NOMO-1 treated with dmso at 0.1 percent for 144 hours (cell line): ENCODE data around the gene IER5.
"Not testable (repeated sequence)": the region's sequence is repeated elsewhere in the genome, so short reads cannot be mapped to it uniquely, and the experiment has no call there.

Experiments
- DNase-seq: peaks from one replicate; lab custom pipeline; 2025; ENCODE audit not compliant: unreplicated experiment; lab: John Stamatoyannopoulos, UW

Gene IER5

DNA sequence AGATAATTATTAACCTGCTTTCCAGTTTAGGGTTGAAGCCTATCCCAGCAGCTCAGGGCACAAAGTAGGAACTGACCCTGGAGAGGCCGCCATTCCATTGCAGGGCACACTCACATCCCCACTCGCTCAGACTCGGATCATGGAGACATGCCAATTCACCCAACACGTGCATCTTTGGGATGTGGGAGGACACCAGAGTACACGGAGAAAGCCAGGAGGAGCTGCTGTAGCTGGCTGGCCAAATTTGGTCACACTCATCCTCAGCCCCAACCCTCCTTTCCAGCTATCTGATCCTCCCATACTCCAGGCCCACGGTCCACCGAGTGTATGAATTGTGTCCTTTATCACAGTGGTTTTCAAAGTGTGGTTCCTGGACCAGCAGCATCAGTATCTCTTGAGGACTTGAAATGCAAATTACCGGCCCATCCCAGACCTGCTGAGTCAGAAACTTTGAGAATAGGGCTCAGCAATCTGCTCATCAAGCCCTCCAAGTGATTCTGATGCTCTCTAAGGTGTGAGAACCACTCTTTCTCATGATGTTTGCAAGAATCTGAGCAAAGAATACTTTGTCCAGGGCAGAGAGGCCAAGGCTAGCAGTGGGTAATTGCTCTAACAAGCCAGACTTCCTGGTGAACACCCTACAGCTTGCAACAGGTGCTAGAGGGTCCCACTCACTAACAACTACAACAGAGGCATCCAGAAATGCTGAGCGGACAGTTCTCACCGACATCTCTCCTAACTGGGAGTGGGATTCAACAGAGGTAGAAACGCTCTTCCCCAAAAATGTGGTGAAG lies 26.3 kb downstream of the IER5 start:
- DNase-seq, result no peak

DNA sequence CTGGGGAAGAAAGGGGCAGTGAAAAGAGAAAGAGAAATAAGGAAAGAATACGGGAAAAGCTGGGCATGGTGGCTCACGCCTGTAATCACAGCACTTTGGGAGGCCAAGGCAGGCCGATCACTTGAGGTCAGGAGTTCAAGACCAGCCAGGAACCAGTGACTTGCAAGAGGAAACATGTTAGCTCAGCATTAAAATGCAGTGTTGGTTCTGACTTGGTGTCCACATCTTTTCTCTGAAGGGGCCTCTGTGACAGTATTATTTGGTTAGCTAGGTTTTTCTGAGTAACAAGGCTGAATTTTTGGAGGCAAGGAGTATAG lies 26.8 kb downstream of the IER5 start:
- no peak for DNase-seq

DNA sequence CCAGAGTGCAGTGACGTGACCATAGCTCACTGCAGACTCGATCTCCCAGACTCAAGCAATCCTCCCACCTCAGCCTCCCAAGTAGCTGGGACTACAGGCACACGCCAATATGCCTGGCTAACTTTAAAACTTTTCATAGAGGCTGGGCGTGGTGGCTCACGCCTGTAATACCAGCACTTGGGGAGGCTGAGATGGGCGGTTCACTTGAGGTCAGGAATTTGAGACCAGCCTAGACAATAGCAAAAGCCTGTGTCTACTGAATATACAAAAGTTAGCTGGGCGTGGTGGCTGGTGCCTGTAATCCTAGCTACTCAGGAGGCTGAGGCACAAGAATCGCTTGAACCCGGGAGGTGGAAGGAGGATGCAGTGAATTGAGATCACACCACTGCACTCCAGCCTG lies 27.5 kb downstream of the IER5 start:
- DNase-seq, result not testable (repeated sequence)

DNA sequence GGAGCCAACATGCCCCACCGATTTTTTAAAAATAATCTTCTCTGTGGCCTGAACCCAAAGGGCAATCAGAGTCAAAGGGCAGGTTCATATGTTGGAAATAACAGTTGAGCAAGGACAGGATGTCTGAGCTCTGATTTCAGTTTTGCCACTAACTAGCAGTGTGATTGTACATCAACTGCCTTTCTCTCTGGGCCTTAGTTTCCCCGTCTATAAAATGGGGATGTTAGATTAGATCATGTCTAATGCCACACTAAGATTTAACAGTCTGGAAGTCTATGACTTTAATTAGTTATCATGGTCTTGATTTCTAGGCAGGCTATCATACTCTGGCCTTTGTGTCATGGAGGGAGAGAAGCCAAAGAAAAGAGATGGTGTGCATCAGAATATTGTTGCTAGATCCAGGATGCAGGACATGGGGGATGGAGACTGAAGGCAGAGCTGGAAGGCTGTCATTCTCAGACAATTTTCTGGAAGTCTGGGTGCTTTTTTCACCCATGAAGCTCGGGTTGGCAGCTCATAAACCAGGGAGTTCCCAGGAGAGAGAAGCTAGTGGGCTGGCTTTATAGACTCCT lies 28.4 kb downstream of the IER5 start:
- no peak for DNase-seq

DNA sequence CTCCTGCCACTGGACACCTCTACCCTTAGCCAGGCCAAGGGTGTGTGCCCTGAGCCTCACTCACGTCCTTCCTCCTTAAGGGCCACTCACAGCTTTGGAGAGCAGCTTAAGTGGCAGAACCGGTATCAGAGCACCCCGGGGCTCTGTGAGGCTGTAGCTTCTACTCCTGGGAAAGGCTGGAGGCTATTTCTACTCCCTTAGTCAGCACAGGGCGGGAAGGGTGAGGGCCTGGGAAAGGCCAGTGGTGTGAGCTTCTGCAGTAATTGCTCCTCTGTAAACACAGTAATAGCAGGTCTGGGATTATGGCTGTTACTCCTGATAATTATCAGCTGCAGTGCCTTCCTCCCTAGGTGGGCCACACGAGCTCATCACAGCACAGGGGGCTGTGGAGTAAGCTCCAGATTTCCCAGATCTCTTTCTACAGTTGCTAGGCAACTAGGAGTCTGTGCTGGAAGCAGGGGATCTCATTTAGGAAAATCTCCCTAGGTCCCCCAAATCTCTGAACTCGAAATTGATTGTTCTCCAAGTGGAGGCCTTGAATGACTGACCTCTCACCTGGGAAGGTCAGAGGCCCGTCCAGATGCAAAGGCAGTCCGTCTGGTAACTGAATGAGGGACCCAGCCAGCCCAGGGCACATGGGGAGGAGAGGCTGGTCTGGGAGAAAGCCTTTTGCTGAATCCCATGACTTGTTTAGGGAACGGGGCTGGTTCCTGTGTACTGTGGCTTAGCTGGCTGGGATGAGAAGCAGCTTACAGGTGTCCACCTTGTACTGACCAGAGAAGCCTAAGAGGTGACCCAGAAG lies 29.3 kb downstream of the IER5 start:
- no peak for DNase-seq

DNA sequence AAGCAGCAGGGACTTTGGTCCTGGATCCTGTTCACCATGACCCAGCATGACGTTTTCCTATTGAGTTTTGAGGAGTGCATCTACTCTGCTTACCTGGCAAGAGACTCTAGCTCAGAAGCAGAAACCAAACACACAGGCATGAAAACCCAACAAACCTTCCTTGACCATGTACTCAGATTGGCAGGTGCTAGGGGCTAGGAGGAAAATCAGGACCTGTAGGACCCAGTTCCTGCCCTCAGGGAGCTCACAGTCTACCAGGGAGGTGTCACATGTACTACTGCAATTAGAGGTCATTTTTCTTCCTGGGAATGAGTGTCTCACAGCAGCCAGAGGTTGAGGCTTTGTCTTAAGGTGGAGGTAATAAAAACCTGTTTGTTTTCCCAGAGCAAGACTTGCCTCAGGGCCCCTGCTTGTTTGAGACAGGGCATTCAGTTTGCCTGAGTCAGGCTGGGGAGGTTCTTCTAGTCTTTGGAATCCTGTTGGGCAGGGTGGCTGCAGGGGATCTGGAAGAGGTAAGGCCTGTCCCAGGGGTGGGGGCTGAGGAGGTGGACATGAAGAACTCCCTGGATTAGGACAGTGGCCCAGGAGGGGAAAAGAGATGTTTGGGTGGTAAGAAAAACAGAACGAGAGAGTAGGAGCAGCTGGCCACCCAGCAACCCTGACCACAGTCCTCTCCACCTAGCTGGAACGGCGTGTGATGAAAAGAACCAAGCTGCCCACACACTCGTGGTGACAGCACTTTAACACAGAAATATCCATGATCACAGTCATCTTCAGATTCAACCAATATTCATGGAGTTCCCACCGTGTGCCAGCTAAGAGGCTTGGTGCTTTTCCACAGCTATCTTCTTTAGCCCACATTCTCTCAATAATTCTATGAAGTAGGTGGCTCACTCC lies 30.8 kb downstream of the IER5 start:
- no peak for DNase-seq

DNA sequence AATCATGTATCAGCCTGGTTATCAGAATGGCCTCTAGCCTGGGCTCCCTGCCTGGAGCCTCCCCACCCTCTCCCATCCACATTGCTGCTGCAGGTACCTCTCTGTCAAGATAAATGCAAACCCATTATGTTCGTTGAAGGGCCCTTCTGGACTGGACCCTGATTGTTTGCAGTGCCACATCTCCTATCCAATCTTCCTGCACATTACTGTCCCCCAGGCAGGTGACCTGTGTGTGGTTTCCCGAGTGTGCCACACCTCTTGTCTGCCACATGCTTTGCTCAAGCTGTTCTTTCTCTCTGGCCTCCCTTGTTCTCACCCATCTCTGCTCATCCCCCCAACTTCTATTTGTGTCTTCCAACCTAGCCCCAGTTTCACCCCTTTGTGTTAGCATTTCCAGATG lies 32.4 kb downstream of the IER5 start:
- no peak for DNase-seq

DNA sequence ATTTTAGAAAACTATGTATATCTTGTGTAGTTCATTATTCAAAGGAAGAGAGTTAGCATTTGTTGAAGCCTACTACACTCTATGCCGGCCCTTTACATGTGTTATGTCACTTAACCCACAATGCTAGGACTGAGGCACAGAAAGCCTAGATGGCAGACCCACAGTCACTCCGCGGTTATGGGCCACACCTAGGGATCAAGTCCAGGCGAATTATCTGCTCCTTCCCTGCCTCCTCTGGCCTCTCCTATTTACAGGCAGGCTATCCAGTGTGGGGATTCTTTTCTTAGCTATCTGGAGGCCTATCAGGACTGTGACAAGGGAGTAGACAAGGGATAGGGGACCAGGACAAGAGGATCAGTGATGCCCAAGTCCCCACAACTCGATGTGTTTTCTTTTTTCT lies 33.0 kb downstream of the IER5 start:
- DNase-seq, result no peak

DNA sequence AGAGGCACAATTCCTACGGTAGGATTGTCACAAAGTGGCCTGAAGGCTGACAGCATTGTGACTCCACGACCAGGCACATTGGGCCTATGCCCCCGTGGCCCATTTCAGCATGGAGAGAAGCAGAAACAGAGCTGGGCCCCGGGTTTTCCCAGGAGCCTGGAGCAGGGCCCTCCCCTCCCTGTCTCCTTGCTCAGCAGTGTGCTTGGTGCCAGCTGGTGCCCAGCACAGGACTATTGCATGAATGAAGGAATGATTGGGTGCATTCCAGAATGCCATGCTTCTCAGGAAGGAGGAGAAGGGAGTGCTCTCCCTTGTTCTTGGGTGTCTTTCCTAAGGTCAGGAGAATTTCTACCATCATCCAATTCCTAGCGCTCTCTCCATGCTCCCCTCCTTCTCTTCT lies 33.7 kb downstream of the IER5 start:
- no peak for DNase-seq

DNA sequence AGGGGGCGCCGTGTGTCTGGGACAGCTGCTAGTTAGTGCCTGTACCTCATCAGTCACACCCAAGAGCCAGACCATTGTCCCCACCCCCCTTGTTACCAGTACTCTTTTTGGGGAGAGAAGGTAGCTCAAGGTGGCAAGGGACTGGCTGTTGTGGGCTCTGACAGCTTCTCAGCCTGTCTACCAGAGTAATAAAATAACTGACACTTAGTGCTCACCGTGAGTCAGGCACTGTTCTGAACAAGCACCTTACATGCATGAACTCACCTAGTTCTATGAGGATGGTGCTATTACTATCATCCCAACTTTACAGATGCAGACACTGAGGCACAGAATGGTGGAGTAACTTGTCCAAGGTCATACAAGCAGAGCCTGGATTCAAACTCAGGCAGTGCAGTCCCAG lies 34.7 kb downstream of the IER5 start:
- no peak for DNase-seq

DNA sequence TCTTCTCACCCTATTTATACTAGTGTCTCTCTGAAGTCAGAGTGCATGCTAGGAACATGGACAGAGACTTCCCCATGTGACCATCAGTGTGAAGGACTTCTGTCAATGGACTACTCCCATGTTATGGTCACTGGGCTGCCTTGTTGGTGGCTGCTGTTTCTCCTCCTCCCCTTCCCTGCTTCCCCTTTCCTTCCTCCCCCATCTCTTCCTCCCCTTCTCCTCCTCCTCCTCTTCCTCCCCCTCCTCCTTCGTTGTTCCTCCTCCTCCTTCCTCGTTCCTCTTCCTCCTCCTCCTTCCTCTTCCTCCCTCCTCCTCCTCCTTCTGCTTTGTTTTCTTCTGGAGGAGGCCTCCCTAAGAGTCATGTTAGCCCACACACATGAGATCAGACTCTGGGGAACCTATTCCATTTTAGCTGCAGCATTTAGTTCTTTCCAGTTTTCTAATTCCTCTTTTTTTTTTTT lies 35.8 kb downstream of the IER5 start:
- no peak for DNase-seq

DNA sequence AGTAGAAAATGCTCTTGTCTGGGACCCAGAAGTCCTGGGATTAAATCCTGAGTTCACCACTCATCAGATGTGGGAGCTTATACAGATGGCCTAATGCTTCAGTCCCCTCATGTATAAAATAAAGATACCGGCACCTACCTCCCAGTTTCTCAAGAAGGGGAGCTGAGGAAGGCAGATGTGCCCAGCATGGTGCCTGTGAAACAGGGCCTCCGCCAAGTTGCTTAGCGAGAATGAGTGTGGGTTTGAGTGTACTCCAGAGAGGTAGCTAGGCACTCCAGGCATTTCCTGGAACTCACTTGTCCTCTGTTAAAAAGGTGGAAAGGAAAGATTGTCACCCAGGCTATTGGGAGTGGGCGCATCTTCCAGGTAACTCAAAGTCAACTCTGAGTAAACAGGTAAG lies 37.8 kb downstream of the IER5 start:
- no peak for DNase-seq

DNA sequence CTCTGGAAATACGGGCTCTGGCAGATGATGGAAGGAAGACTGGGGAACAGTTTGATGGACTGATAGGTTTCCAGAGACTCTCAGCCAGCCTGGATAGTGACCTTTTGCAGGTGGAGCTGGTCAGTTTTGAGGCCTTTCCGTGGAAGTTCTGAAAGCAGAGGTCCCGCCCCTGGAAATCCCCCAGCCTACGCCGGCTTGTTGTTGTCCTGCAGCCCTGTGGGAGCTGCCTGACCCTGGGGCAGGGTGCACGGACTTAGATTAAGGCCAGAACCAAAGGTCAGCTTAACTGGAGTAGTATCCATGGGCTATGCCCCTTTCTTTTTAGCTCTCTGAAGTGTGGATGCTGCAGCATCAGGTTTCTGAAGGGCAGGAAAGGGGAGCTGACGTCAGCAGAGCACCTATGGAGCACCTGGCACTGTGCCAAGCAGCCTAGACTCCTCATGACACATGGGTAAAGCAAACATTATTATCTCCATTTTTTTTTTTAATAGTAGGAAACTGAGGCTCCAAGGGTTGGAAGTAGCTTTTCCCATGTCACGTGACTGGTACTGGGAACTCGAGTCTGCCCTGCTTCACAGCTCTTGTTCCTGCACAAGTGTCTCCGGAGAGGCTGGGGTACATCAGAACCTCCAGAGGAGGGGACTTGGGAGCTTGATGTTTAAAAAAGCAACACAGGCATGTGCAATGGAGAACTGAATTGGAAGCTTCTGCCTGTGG lies 38.5 kb downstream of the IER5 start:
- no peak for DNase-seq

DNA sequence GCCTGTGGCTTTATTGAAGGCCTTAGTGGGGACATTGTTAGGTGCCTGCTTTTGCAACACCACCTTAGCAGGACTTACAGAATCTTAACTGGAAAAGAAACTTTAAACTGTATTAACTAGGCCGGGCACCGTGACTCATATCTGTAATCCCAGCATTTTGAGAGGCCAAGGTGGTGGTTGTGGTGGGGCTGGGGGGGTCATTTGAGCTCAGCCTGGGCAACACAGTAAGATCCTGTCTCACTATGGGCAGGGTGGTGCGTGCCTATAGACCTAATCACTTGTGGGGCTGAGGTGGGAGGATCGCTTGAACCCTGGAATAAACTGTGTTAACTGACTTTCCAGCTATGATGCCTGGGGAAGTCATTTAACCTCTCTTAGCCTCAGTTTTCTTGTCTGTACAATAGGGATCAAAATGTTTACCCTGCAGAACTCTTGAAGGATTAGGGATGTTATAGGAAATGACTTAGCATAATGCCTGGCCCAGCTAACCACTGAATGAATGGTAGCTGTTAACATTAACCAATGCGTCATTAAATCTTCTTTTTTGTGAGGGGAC lies 39.5 kb downstream of the IER5 start:
- no peak for DNase-seq

DNA sequence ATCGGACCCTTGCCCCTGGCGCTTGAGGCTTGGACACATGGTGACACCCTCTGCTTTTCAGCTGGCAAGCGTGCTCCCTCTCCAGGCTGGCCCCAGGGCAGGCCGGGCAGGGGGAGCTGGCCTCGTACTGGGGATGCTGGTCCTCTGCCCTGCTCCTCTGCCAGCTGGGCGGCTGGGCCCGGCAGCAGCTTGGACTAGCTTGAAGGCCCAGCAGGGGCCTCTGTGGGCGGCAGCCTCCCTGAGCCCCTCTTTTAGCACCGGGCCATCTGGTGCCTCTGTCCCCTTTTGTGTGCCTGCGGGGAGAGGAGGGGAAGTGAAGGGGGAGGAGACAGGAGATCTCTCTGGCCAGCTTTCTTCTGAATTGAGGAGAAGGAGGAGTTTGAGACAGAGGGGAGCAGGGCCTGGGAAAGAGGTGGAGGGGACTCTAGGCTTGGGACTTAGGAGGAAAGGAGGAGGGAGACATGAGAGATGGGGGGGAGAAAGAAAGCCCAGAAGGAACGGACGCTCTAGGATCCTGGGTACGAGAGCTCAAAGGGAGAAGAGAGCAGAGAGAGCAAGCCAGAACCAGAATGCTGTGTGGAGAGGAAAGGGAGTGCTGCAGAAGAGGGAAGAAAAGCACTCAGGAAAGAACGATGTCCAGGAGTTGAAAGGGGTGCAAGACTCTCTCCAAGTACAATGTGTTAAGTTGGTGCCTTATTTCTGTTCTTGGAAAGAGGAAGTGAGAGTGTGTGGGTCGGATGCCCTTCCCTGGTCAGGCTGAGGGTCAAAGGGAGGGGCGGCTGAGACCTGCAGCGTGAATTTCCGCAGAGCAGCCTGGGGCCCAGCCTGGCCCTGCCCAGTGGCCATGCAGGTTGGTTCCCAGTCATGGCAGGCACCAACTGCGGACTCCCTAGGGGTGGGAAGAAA lies 40.3 kb downstream of the IER5 start:
- peak; percentile 91 for DNase-seq

DNA sequence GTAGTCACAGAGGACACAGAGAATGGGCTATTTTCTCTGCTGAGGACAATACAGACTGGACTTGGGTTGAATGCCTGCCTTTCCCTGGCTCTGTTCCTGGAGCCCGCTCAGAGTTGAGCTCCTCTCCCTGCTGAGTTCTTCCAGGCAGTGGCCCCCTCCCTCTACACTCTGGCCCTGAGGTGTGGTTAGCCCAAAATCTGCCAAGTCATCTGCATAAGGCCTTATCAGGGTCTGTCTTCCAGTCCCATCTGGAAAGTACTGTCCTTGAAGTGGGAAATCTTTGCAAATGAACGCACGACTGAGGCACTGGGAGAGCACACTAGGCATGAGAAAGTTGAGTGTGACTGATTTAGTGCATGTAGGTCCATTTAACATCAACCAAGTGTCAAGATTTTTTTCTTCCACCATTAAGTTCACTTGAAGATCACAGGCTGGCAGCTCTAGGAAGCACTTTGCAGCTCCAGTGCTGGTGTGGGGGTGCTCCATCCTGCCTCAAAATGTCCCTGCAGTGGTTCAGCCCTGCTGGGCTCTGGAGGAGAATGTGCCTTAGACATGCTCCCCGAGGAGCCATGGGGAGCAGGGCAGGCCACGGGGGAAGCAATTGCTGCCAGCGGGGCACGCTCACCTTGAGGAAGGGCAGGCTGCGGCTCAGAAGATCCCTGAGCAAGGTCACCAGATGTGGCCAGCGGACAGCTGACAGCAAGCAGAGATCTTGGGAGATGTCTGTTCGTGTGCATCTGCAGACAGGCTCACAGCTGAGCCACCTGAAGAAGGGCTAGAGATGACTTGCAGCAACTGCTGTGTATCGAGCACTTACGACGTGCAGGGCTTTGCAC lies 41.5 kb downstream of the IER5 start:
- DNase-seq, result no peak

DNA sequence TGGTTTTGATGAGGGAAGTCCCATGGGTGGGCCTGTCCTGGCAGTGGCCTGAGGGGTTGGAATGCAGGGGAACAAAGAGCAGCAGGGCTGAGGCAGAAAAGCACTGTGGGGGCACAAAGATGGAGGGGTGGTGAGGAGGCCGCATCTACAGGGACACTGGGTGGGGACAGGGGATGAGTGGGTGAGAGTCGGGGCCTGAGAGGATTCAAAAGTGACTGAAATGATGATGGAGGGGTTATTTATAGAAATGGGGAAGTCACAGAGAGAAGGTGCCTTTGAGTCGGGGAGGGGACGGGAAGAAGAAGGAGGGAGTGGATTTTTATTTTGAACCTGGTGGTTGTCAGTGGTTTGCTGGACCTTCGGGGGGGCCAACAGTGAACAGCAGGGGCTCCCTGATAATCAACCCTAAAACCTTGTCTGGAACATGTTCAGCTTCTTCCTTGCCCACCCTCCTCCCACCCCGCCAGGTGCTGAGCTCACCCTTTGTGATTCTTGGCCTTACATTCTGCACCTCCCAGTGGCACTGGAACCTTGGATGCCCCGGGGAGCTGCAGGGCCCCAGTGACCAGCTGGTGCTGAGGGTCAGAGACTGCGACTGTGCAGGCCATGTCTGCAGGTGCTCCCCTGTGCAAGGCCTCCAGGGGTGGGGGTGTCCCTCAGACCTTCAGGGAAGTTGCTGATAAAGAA lies 42.9 kb downstream of the IER5 start:
- peak; percentile 68 for DNase-seq

DNA sequence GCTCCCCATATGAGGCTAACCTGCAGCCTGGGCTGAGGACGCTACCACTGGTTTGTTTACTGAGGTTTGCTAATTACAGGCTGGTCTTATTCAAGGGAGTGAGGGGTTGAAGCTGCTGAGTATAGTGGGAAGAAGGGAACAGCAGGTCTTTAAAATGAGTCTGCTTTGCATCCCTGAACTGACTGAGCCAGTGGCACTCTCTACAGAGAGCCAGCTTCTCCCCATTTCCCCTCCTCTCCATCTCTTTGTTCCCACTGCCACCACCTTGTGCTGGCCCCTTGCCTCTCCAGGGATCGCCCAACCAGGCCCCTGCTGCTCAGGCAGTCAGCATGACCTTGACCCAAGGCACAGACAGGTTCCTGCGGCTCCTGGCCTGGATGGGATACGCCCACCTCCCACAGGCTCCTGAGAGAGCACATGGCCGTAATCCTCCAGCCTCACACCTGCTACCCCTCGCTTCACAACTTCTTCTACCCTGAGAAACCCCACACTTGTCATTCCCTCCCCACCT lies 45.0 kb downstream of the IER5 start:
- no peak for DNase-seq
